NCI-H510A (cell line): ENCODE measurements around the gene ATAD3C.
"Not testable (repeated sequence)": the region's sequence is repeated elsewhere in the genome, so short reads cannot be mapped to it uniquely, and the experiment has no call there.

Experiments used
- DNase-seq: peaks from one replicate; lab custom pipeline; 2025; lab: John Stamatoyannopoulos, UW

ATAD3C gene

GRCh38 chr1:1472053-1472876 lies 22.8 kb downstream of the ATAD3C start:
- DNase-seq: not testable (repeated sequence)

- not testable (repeated sequence) for DNase-seq
These were observed 26.5 kb downstream of the ATAD3C start for GRCh38 chr1:1476011-1476410.

GRCh38 chr1:1477206-1477605 lies 27.7 kb downstream of the ATAD3C start:
- DNase-seq: no peak

GRCh38 chr1:1479547-1480487 lies 30.3 kb downstream of the ATAD3C start:
- no peak for DNase-seq

- not testable (repeated sequence) for DNase-seq
These were observed 31.0 kb downstream of the ATAD3C start for GRCh38 chr1:1480488-1480867.

GRCh38 chr1:1481811-1482210 lies 32.3 kb downstream of the ATAD3C start:
- not testable (repeated sequence) for DNase-seq

GRCh38 chr1:1482856-1483255 lies 33.4 kb downstream of the ATAD3C start:
- DNase-seq: no peak

- DNase-seq: no peak
These were observed 34.2 kb downstream of the ATAD3C start for GRCh38 chr1:1483714-1484113.

GRCh38 chr1:1484976-1485750 lies 35.7 kb downstream of the ATAD3C start:
- DNase-seq: not testable (repeated sequence)

GRCh38 chr1:1485755-1486317 lies 36.3 kb downstream of the ATAD3C start:
- DNase-seq: not testable (repeated sequence)

GRCh38 chr1:1487701-1488100 lies 38.2 kb downstream of the ATAD3C start:
- no peak for DNase-seq

- no peak for DNase-seq
These were observed 39.7 kb downstream of the ATAD3C start for GRCh38 chr1:1489231-1489630.

GRCh38 chr1:1489861-1490260 lies 40.4 kb downstream of the ATAD3C start:
- DNase-seq: no peak

GRCh38 chr1:1490633-1491230 lies 41.2 kb downstream of the ATAD3C start:
- DNase-seq: no peak

GRCh38 chr1:1491601-1492000 lies 42.1 kb downstream of the ATAD3C start:
- no peak for DNase-seq

- DNase-seq: not testable (repeated sequence)
These were observed 44.8 kb downstream of the ATAD3C start for GRCh38 chr1:1494311-1494710.

GRCh38 chr1:1495461-1495975 lies 46.0 kb downstream of the ATAD3C start:
- DNase-seq: not testable (repeated sequence)

- peak; percentile 95 for DNase-seq
These were observed 55.4 kb downstream of the ATAD3C start for GRCh38 chr1:1504777-1505365.

GRCh38 chr1:1505366-1505798 lies 55.9 kb downstream of the ATAD3C start:
- DNase-seq: peak; percentile 51

GRCh38 chr1:1505801-1506200 lies 56.3 kb downstream of the ATAD3C start:
- not testable (repeated sequence) for DNase-seq

GRCh38 chr1:1507305-1507704 lies 57.8 kb downstream of the ATAD3C start:
- DNase-seq: no peak
